MV-4-11 (cell line): Measurements from ENCODE around the gene OR14C36.
"Not testable (repeated sequence)": the region's sequence is repeated elsewhere in the genome, so short reads cannot be mapped to it uniquely, and the experiment has no call there.

ENCODE experiments used
- DNase-seq: peaks from one replicate; lab custom pipeline; 2025; lab: John Stamatoyannopoulos, UW

Gene OR14C36, protein sequence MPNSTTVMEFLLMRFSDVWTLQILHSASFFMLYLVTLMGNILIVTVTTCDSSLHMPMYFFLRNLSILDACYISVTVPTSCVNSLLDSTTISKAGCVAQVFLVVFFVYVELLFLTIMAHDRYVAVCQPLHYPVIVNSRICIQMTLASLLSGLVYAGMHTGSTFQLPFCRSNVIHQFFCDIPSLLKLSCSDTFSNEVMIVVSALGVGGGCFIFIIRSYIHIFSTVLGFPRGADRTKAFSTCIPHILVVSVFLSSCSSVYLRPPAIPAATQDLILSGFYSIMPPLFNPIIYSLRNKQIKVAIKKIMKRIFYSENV

DNA sequence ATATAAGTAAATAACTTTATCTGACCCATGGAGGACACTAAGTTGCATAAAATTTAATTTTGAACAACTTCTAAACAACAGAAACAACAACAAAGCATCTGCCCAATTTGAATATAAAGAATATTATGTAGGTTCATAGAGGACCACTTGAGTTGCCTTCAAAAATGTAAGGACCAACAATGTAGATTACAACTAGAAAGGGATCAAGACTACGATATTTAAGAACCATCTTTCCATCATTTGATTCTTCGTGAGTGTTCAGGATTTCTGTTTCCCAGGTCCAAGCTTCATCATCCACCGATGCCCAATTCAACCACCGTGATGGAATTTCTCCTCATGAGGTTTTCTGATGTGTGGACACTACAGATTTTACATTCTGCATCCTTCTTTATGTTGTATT, at the start of gene OR14C36:
TSS of gene OR14C36 (plus strand) at position 301 of the 400 bp plus-strand sequence. CDS start at position 301, 0 bp downstream.
- DNase-seq, result no peak

GRCh38 chr1:248303324-248303723, 45.3 kb upstream of the OR14C36 start, which contains the start of gene OR2T12:
Gene OR2T12, minus strand, starts transcription at chr1:248303424. Its CDS starts 7,846 bp downstream, at chr1:248295578.
- no peak for DNase-seq

- DNase-seq, result not testable (repeated sequence)
These were observed 42.9 kb upstream of the OR14C36 start for GRCh38 chr1:248305672-248306071.

DNA sequence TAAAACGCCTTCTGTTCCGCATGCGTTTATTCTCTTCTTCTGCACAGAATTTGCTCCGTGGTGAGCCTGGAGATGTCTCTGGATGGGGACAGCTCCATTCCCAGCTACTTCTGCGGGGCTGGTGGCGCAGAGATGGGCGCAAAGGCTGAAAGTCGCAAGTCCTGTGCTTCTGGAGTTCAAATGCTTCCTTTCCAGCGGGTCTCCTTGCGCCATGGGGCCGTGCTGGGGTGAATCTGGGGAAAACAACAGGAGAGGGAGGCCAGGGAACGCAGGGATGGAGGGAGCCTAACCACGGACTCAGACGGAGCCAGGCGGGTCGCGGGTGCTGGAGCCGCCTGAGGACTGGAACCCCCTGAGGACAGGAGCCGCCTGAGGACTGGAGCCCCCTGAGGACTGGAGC, 42.5 kb upstream of the OR14C36 start:
- no peak for DNase-seq

GRCh38 chr1:248306740-248307139, 41.8 kb upstream of the OR14C36 start:
- DNase-seq, result not testable (repeated sequence)

GRCh38 chr1:248316796-248317195, 31.8 kb upstream of the OR14C36 start:
- no peak for DNase-seq

- no peak for DNase-seq
These were observed 24.1 kb upstream of the OR14C36 start, which contains the start of gene OR2M7 for GRCh38 chr1:248324468-248324867. Gene OR2M7, minus strand, starts transcription at chr1:248324568. Its CDS starts 0 bp downstream, at chr1:248324568.

DNA sequence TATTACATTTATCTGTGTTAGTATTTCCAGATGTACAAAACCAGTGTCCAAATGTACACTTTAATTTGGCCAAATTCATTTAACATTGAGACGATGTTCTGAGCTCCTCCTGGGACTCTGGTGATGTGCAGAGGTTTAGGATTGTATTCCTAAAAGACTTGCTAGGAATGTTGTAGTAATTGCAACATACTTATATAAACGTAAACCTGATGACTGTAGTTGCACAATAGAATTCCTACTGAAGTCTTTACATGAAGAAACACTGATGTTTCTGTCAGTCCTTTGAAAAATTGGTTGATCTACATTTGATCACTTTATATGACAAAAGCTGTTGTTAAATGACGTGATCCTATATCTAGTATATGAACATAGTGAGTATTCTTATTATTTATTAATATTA, 5.1 kb upstream of the OR14C36 start:
- DNase-seq, result no peak

DNA sequence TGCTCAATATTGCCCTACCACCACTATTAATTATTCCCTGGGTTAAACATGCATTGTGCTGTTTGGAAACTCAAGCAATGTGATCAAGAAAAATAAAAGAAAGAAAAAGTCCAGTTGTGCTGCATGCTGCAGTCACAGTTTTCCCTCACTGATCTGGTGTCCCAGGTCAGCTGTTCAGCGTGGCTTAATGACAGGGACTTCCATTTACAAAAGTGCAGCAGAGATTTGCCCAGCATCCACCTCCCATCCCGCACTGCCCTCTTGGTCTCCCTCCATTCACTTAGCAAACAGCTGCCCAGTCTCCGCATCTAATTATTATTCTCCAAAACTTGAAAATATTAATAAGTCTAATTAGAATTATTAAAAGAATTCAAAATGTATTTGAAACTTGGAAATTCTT, 10.8 kb downstream of the OR14C36 start:
- DNase-seq, result no peak

DNA sequence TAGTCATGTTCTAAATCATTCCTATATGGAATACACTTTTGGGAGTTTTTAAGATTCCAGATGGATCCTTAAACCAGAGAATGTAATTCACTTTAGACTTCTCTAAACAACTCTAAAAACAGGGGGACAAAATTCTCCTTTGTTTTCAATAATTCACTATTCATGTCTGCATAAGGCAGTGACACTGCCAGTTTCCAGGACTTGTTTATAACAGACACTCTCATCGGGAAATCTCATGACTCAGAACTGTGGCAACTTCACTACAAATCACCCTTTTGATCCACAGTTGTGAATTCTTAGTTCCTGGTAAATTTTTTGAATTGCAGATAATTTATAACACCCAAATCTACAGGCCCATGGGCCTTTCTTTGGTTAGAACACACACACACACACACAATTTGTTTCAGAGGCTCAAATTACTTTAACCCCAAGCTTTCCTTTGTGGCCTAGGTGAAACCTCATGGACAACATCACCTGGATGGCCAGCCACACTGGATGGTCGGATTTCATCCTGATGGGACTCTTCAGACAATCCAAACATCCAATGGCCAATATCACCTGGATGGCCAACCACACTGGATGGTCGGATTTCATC, 12.6 kb downstream of the OR14C36 start, which contains the start of gene OR2T4:
TSS of gene OR2T4 (plus strand) at position 545 of the 595 bp plus-strand sequence. CDS start at position 545, 0 bp downstream.
- DNase-seq, result no peak

DNA sequence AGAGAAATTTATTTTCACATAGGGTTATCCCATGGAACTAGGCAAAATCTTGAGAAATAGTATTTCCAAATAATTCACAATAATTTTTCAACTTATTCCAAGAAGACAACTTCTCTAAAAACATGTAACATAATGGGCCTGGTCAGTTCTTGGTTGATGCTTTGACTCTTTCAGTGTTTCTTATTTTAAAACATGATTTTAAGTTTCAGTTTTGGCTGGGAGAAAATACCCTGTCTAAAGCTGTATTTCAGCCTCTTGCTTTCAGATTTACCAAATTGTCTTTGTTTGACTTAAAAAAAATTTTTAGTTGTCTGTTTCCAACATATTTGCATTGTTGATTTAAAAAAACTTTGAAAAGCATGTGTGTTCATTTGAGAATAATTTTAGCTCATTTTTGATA, 18.0 kb downstream of the OR14C36 start:
- no peak for DNase-seq

DNA sequence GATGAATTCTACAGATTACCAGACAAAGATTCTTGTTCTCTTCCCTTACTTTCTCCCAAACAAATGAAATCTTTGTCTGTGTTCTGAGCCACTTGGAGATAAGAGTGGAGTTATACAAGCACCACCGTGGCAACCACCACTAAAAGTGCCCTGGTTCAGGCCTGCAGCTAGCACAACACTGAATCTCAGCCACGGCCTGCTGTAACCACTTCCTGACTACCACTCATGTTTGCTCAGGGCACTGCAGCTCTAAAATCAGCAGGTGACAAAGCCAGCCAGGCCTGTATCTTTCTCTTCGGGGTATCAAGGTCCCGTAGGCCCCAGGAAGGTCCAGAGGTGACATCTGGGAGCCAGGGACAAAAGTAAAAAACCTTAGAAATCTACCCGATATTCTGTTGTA, 23.8 kb downstream of the OR14C36 start:
- DNase-seq, result no peak

DNA sequence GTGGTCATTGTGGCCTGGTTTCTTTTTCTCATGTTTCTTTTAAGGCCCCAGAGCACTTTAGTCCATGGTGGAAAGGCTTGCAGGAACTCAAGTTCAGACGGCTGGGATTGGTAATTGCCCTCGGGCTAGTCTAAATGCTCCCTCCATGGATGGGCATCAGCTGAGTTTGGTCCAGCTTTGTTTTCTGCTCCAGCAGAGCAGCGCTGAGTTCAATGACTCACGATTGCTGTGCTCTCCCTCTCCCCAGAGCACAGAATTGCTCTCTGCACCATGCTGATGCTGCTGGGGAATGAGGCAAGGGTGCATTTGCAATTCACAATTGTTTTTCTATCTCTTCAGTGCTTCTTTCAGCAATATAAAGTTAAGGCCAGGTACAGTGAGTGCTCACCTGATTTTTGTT, 25.2 kb downstream of the OR14C36 start:
- no peak for DNase-seq

DNA sequence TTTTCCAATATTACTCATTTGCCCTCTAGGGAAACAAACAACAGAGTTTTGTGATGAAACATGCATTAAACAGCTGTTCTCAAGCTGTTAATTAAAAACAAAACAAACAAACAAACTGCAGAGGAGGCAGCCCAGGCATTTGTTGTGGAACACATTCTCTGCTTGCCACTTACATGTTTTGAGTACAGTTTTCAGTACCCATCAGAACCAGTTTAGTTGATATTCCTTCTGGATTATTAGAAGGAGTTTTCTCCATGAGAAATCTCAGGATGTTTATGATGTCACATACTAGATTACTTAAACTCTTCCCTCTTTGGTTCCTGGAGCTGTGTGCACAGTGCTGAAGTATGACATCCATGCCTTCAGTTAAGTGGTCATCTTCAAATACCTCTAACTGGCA, 26.9 kb downstream of the OR14C36 start, which contains the start of gene OR2T6:
TSS of gene OR2T6 (plus strand) at position 301 of the 400 bp plus-strand sequence. CDS start 11,863 bp downstream, outside the sequence.
- no peak for DNase-seq

GRCh38 chr1:248376916-248377315, 28.3 kb downstream of the OR14C36 start:
- DNase-seq, result no peak

DNA sequence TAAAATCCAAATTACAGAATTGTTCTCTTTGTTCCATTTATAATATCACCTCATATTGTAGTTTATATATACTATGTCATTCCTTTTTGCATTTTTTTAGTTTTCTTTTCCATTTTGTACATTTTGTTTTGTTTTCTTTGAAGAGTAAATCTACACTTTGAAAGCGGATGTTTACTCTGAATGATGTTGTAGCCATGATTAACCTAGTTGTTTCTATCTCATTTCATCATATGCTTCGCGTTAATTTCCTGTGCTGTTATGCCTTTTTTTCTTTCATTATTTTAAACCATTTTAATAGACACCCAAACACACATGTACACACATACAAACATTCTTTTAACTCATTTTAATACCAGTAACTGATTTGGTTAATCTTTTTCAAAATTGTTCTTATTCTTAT, 32.3 kb downstream of the OR14C36 start:
- DNase-seq, result no peak

DNA sequence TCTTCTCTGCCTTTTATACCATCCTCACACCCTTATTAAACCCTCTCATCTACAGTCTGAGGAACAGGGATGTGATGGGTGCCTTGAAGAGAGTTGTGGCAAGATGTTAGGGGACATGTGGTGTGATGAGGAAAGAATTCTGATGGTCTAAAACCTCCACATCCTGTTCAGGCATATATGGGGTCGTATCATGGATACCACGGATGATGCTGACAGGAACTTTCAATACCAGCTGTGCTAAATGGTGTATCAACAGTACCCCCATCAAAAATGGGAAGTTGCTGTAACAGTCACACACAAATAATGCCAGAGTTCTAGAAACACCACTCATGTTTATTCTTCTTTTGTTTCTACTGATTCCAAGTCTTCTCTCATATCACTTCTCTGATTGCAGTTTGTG, 39.9 kb downstream of the OR14C36 start:
- DNase-seq, result no peak

GRCh38 chr1:248393050-248393449, 44.5 kb downstream of the OR14C36 start:
- DNase-seq, result no peak
